COR-L47 (cell line): ENCODE measurements around the gene CDK14.

Experiments
- DNase-seq: peaks from one replicate; lab custom pipeline; 2025; lab: John Stamatoyannopoulos, UW

The CDK14 gene

DNA sequence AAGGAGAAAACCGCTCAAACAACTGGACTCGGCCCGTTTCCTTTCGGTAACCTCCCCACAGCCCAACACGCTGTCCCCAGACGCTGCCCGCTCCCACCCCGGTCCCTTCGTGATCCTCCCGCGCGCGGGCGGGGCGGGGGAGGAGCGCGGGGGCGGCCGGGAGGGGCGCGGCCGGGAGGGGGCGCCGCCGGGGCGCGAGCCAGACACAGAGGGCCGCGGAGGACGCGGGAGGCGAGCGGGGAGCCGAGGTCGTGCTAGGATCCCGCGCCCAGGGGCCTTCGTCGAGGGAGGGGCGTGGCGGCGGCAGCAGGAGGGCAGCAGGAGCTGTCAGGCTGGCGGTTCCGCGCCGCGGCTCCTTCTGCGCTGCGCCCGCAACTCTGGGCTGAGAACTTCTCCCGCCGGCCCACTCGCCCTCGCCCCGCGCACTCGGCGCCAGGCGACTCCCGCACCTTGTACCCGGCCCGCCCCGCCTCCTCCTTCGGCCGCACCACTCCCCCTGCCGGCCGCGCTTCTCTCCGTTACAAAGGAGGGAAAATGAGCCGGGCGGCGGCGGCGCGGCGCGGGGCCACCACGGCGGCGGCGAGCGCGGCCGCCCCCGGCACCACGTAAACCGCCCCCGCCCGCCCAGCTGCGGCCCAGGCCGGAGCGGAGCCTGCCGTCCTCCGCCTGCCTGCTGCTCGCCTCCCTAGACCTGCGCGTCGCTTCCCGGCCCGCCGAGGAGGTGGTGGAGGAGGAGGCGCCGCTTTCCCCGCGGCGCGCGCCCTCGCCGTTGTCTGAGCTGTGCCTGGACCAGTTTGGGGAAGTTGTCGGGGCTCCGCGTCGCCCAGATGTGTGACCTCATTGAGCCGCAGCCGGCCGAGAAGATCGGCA is at the start of gene CDK14:
Gene CDK14, plus strand, starts transcription at position 521 of the 870 bp plus-strand sequence. Its CDS starts 307 bp downstream, at position 828.
- DNase-seq: peak; percentile 84

GRCh38 chr7:90551036-90551435 is 45.1 kb upstream of the CDK14 start:
- DNase-seq: peak; percentile 27

DNA sequence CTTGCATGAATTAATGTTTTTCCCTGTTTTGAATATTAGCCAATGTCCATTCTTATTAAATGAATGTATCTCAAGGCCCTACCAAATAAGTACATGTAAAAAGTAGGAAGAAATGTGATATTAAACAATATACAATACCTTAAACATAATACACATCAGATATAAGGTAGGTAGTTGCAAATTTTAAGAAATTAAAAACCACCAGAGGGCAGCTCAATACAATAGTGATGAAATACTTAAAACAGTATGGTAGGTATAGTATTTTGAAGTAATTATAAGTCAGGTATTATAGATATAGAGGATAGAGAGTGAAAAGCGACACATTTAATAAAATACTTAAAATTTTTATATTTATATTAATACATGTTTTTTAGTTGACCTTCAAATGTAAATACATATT is 43.6 kb upstream of the CDK14 start:
- peak; percentile 8 for DNase-seq

GRCh38 chr7:90560730-90561129 is 35.4 kb upstream of the CDK14 start:
- no peak for DNase-seq

GRCh38 chr7:90563286-90563685 is 32.8 kb upstream of the CDK14 start:
- no peak for DNase-seq

DNA sequence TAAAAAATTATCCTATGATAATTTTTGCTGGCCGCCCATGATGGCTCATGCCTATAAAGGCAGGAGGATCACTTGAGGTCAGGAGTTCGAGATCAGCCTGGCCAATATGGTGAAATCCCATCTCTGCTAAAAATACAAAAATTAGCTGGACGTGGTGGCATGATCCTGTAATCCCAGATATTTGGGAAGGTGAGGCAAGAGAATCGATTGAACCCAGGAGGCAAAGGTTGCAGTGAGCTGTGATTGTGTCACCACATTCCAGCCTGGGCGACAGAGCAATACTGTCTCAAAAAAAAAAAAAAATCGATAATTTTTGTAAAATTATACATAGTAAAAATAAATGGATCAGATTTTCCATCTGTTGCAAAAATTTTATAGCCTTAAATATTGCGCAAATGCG is 31.7 kb upstream of the CDK14 start:
- DNase-seq: no peak

DNA sequence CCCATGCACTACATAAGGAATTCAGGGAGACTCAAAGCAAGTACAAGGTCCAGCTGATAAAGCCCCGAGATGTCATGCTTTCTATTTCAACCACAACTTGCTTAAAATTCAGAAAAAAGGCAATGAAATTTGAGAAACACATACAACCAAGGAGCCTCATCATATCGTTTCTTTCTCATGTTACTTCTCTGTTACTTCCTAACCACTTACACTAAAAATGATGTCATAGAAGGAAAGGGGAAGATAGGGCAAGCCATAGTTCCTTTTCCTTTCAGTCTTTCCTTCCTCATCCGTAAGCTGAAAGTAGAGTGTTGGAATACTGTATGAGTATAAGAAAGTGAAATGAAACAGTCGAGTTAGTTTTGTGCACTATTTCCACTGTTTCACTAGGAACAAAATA is 27.9 kb upstream of the CDK14 start:
- DNase-seq: no peak

GRCh38 chr7:90569368-90569767 is 26.8 kb upstream of the CDK14 start:
- DNase-seq: no peak

GRCh38 chr7:90570373-90570959 is 25.7 kb upstream of the CDK14 start:
- DNase-seq: no peak

DNA sequence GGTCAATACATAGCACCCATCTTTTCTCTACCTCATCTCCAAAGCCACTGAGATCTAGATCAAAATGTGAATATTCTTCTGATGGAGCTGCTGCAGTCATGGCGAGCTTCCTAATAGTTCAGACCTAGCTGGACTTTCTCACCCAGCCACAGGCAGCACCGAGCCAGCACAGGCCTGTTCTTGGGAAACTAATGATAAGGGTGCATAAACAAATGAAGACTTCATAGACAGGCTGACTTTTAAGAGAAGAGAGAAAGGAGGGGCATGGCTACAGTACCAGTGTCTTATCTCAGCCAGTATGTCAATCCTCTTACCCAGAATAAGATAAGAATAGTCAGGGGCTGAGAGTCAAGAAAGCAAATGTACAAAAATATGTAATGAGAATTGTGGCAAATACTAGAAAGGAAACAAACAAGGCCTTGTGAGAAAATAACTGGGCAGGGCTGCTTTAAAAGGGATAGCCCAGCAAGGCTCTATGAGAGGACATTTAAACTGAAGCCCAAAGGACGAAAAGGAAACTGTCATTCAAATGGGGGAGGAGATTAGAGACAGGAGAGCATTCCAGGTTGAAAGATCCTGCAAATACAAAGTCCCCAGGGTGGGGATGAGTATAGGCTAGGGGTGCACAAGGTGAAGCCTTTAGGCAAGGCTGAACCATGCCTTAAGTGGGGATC is 21.8 kb upstream of the CDK14 start:
- no peak for DNase-seq

- no peak for DNase-seq
Measured at GRCh38 chr7:90574820-90575187, 21.3 kb upstream of the CDK14 start.

GRCh38 chr7:90579181-90579688 is 16.9 kb upstream of the CDK14 start:
- DNase-seq: no peak

DNA sequence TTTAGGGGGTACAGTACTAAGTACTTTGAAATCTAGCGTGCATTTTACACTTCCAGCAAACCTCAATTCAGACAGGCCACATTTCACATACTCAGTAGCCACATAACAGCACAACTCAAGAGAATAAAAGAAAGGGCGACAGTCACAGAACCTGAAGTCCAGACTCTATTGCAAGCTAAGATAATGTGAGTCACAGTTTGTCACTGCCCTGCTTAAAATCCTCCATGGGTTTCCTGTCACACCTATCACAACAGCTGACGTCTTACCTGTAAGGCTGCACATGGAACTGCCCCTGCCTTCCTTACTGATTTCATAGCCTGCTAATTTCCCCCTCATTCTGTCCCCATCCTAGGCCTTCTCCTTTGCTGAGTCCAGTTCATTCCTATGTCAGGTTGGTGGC is 16.1 kb upstream of the CDK14 start:
- DNase-seq: no peak

GRCh38 chr7:90582164-90582563 is 14.0 kb upstream of the CDK14 start:
- DNase-seq: no peak

DNA sequence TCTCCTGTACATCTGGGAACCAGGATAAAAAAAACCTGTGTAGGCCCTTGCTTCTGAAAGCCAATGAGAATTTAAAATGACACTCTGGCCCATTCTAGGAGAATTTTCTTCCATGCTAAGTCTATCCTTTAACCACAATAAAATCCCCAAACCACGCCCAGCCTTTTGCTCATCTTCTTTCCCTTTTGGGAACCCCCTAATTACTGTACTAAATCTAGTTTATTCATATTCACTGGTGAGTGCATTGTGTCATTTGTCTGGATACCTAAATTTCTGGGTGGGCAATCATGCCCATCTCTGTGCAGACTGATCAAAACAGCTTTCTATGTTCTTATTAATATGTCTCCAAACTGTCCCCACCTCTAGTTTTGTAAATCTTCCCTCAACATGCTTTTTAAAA is 11.7 kb upstream of the CDK14 start:
- DNase-seq: no peak

DNA sequence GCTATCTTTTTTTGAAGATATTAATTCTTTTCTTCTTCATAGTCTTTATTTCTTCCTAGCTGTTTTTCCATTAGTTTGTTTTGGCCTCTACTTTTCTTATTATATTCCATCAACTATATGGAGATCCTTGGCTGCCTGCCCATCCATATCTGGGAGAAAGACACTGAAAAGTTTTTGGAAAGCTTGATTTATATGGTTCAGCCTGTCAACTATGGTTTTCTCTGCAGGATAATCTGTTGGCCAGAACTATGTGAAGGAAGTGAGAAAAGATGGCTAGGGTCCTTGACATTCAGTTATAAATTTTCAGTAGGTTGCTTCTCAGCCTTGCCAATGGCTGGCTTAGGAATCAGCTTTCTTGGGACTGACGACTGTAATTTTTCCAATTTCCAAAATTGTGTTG is 10.0 kb upstream of the CDK14 start:
- DNase-seq: no peak

- DNase-seq: no peak
Measured at GRCh38 chr7:90587766-90588165, 8.4 kb upstream of the CDK14 start.

DNA sequence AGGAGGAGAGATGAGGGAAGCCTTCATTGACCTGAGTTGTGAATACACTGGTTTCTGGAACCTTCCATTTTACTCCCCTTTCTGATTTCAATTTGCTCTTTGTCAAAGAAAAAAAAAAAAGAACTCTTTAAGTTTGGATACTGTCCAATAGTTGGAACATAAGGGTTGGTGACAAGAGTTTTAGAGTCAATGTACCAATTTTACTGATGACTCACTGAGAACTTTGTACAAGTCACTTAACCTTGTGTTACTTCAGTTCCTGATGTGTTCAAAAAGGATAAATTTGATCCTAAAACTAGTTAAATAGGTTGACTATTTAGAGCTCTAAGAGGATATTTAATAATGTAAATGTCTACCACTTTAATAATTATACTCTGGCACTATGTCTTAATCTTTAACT is 4.1 kb upstream of the CDK14 start:
- DNase-seq: no peak

- no peak for DNase-seq
Measured at GRCh38 chr7:90593205-90593604, 2.9 kb upstream of the CDK14 start.

DNA sequence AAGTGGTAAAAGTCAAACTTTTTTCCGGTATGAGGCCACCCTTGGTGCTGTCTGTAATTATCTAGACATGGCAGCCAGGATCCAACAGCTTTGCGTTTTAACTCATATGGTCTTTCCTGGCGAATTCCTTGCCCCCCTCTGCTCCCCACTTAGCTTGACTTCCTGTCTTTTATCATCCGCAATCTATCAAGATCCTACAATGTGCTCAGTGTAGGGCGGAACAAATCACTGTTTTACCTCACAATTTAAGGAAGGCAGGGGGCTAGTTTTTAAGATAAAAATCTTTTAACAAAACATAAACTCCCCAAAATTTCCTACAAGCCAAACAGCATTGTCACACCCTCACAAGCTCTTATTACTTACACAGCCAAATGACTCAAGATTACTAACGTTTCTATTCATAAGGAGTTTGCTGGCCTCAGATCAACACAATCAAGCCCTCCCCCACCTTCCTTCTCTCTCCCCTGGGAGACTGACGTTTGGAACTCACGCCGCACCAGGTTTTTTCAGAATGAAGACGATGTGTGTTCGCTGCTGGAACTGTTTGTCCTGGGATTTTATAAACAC is 1.3 kb upstream of the CDK14 start:
- DNase-seq: no peak

GRCh38 chr7:90595342-90595800 is 750 bp upstream of the CDK14 start:
- DNase-seq: no peak
